Activated CD4-positive, alpha-beta T cell treated with anti-CD3 and anti-CD28 coated beads, Interleukin-2, amount 10 ng/mL, durations not matched to agents 7 days and 5 days (primary cell): ENCODE measurements around the gene EXOSC10. TPM values are rescaled to one million over a fixed set of nuclear protein-coding genes. Genes with fewer than 3 reads are reported as not detected.

Source experiments
- total RNA-seq, 2 experiments: library from RNA; stranded (reverse); gene quantifications; one replicate each; pipeline ENCODE4 v1.2.3, GENCODE V29; 2021

EXOSC10 gene
- total RNA-seq, 2 experiments from 2014 or later = 82.5 to 87.4 TPM

Other genes starting within 250 kb of the EXOSC10 start
- 100 to 1,000 TPM; 186 to 187 TPM for gene TARDBP, start 87.2 kb downstream of the EXOSC10 start, total RNA-seq
- gene MASP2, start 52.6 kb downstream of the EXOSC10 start, total RNA-seq = not detected
- 10 to 100 TPM; 88.1 to 93.8 TPM for gene SRM, start 39.9 kb downstream of the EXOSC10 start, total RNA-seq
- not detected for gene ANGPTL7, start 89.5 kb upstream of the EXOSC10 start, total RNA-seq
- gene MTOR, start 162.7 kb upstream of the EXOSC10 start, total RNA-seq = 10 to 100 TPM; 49.2 to 57.2 TPM
- gene UBIAD1, start 173.3 kb upstream of the EXOSC10 start, total RNA-seq = 10 to 100 TPM; 53.7 to 59.1 TPM